ENCODE data around the gene SNX13. TPM values are rescaled to one million over a fixed set of nuclear protein-coding genes. Genes with fewer than 3 reads are reported as not detected.

The SNX13 gene
- total and polyA plus RNA-seq, 2 experiments from 2014 or later, result 7.5 to 42.7 TPM

- Mint-ChIP-seq H3K4me3 (no peak overlapping the region), H3K27me3 (ENCODE audit: insufficient read depth, low read depth, poor library complexity) (peaks cover 1% of the 10 kb centered on the region), H3K36me3 (ENCODE audit: low read depth) (peaks cover 3% of the 10 kb centered on the region; the same call in 1 of the 3 replicates), H3K27ac (peak overlapping the region; percentile 59; the same call in 1 of the 2 replicates), H3K4me1 (peaks cover 56% of the 10 kb centered on the region), H3K9me3 (no peaks in the 10 kb centered on the region)
- Histone ChIP-seq H3K9me2 (ENCODE audit: insufficient read depth) (no peaks in the 10 kb centered on the region), H3K4me2 (no peak overlapping the region), H3F3A (replicated peaks; ENCODE audit: low read depth) (no peaks in the 10 kb centered on the region), H3K4me1 (ENCODE audit: insufficient read depth) (peaks cover 22% of the 10 kb centered on the region; the same call in 1 of the 2 replicates), H3K27ac (ENCODE audit: low read depth) (no peak overlapping the region), H4K20me1 (replicated peaks; ENCODE audit: insufficient read depth) (no peaks in the 10 kb centered on the region), H2AFZ (no peak overlapping the region), H3K27me3 (ENCODE audit: insufficient read depth) (no peaks in the 10 kb centered on the region), H3K36me3 (ENCODE audit: insufficient read depth) (no peaks in the 10 kb centered on the region), H3K79me2 (replicated peaks; ENCODE audit: insufficient read depth) (peaks cover 100% of the 10 kb centered on the region), H3K4me3 (no peak overlapping the region)
- DNase-seq (ENCODE audit: low spot score) (no peak), ATAC-seq (no peak)
- no peak for TF ChIP-seq NANOG (IDR thresholded peaks at IDR 0.05; ENCODE audit: borderline replicate concordance)
- no peak for TF ChIP-seq STAT1 (IDR thresholded peaks at IDR 0.05; ENCODE audit: unreplicated experiment)
- TF ChIP-seq JUNB (IDR thresholded peaks at IDR 0.05; ENCODE audit: unreplicated experiment), result no peak
- no peak for TF ChIP-seq CREB1 (CRISPR knock-in tag; IDR thresholded peaks at IDR 0.05; ENCODE audit: low read depth)
- no peak for TF ChIP-seq ETS1 (IDR thresholded peaks at IDR 0.05)
- TF ChIP-seq ZNF462 (CRISPR knock-in tag; IDR thresholded peaks at IDR 0.05), result no peak
- TF ChIP-seq EZH2 (IDR thresholded peaks at IDR 0.05; ENCODE audit: low read depth, unreplicated experiment), result no peak
- no peak for TF ChIP-seq POLR2AphosphoS5 (IDR thresholded peaks at IDR 0.05; ENCODE audit: low read depth)
- no peak for TF ChIP-seq EZH2phosphoT487 (IDR thresholded peaks at IDR 0.05; ENCODE audit: unreplicated experiment)
- no peak for TF ChIP-seq ZNF331 (CRISPR knock-in tag; IDR thresholded peaks at IDR 0.05; ENCODE audit: low read depth)
- TF ChIP-seq REST (IDR thresholded peaks at IDR 0.05; ENCODE audit: unreplicated experiment), result no peak
- no peak for TF ChIP-seq ZNF114 (CRISPR knock-in tag; IDR thresholded peaks at IDR 0.05)
Measured at GRCh38 chr7:17934612-17935240, 5.6 kb downstream of the SNX13 start.

Data from GM23338 (cell line).